ENCODE measurements around the gene LRRK1. TPM values are rescaled to one million over a fixed set of nuclear protein-coding genes. Genes with fewer than 3 reads are reported as not detected.

Gene LRRK1
- total RNA-seq, 1 experiment from 2014 or later, result 7.0 TPM

DNA sequence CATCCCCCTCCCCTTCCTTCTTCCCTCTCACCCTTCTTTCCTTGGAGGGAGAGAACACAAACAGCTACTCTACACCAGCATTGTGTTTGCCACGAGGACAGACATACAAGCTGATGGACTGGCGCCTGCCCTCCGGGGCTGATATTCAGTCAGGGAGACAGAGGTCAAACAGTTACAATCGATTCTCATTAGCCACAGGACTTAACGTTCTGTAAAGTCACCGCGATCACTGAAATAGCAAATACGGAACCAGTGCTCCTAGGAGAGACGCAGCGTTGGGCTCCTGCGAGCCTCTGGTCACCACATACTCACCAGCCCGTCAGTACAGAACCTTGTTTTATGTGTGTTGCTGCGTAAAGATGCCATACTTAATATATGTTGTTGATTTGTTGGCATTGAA lies 108.8 kb downstream of the LRRK1 start:
- no peak overlapping the region for H3K4me3 ChIP-seq (ENCODE audit: low read length)
- H3K4me1 ChIP-seq (ENCODE audit: insufficient read depth, low read length), result no peaks in the 10 kb centered on the region
- no peak overlapping the region for H3K9ac ChIP-seq (ENCODE audit: low read length)
- TF ChIP-seq EZH2phosphoT487 (IDR thresholded peaks at IDR 0.05; ENCODE audit: borderline replicate concordance, low read length), result no peak
- TF ChIP-seq, protein P1, sequence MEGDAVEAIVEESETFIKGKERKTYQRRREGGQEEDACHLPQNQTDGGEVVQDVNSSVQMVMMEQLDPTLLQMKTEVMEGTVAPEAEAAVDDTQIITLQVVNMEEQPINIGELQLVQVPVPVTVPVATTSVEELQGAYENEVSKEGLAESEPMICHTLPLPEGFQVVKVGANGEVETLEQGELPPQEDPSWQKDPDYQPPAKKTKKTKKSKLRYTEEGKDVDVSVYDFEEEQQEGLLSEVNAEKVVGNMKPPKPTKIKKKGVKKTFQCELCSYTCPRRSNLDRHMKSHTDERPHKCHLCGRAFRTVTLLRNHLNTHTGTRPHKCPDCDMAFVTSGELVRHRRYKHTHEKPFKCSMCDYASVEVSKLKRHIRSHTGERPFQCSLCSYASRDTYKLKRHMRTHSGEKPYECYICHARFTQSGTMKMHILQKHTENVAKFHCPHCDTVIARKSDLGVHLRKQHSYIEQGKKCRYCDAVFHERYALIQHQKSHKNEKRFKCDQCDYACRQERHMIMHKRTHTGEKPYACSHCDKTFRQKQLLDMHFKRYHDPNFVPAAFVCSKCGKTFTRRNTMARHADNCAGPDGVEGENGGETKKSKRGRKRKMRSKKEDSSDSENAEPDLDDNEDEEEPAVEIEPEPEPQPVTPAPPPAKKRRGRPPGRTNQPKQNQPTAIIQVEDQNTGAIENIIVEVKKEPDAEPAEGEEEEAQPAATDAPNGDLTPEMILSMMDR (conservative IDR thresholded peaks at IDR 0.05; ENCODE audit: low read depth, low read length), result no peak
- no peak for TF ChIP-seq EZH2 (IDR thresholded peaks at IDR 0.05; ENCODE audit: low read length, unreplicated experiment)
- intact Hi-C loops (cut with micrococcal nuclease), result no loop called here
- H3K4me2 ChIP-seq (ENCODE audit: low read length), result no peak overlapping the region
- ChIA-PET CTCF (no interaction called here), POLR2A (ENCODE audit: unreplicated experiment) (no interaction called here)
- no peak for DNase-seq
- ATAC-seq, result no peak
- H3K36me3 ChIP-seq (ENCODE audit: low read depth, low read length), result no peaks in the 10 kb centered on the region
- no TSS peak for BruUV-seq (replicated peaks)
- no peaks in the 10 kb centered on the region for H3K79me2 ChIP-seq (ENCODE audit: low read length)
- H3K9me3 ChIP-seq (ENCODE audit: low read length), result no peaks in the 10 kb centered on the region
- H3K9me2 ChIP-seq (replicated peaks; ENCODE audit: low read length), result no peaks in the 10 kb centered on the region
- no peaks in the 10 kb centered on the region for H4K20me1 ChIP-seq (ENCODE audit: low read length)
- no peaks in the 10 kb centered on the region for H3K27me3 ChIP-seq (ENCODE audit: low read length)
- no peak overlapping the region for H3K27ac ChIP-seq (ENCODE audit: low read length)
- no peak overlapping the region for H2AFZ ChIP-seq (ENCODE audit: low read length)
- no peaks in the 10 kb centered on the region for H3F3A ChIP-seq (ENCODE audit: low read length, unreplicated experiment)

DNA sequence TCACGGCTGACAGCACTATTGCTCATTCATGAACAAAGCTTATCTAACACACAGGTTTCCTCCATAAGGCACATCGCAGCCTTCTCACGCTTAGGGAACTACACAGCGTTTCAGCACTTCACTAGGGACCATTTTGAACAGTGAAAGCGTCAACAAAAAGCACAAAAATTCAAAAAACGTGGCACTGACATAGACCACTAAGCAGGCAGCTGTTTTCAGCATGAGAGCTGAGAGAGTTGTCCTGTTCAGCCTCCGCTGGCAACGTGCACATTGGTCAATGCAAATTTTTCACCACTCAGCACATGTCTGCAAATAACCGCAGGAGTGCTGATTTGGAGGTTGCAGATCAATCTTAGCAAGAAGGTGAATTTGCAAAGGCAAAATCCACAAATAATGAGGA lies 109.2 kb downstream of the LRRK1 start:
- TF ChIP-seq, protein P1 (conservative IDR thresholded peaks at IDR 0.05; ENCODE audit: low read depth, low read length), result no peak
- TF ChIP-seq EZH2 (IDR thresholded peaks at IDR 0.05; ENCODE audit: low read length, unreplicated experiment) (no peak), EZH2phosphoT487 (IDR thresholded peaks at IDR 0.05; ENCODE audit: borderline replicate concordance, low read length) (no peak)
- Histone ChIP-seq H3K4me3 (ENCODE audit: low read length) (no peak overlapping the region), H2AFZ (ENCODE audit: low read length) (no peak overlapping the region), H3K27me3 (ENCODE audit: low read length) (no peaks in the 10 kb centered on the region), H3K4me2 (ENCODE audit: low read length) (no peak overlapping the region), H3K9me3 (ENCODE audit: low read length) (no peaks in the 10 kb centered on the region), H4K20me1 (ENCODE audit: low read length) (no peaks in the 10 kb centered on the region), H3K36me3 (ENCODE audit: low read depth, low read length) (no peaks in the 10 kb centered on the region), H3K79me2 (ENCODE audit: low read length) (no peaks in the 10 kb centered on the region), H3K4me1 (ENCODE audit: insufficient read depth, low read length) (no peaks in the 10 kb centered on the region), H3K27ac (ENCODE audit: low read length) (no peak overlapping the region), H3F3A (ENCODE audit: low read length, unreplicated experiment) (no peaks in the 10 kb centered on the region), H3K9ac (ENCODE audit: low read length) (no peak overlapping the region), H3K9me2 (replicated peaks; ENCODE audit: low read length) (no peaks in the 10 kb centered on the region)
- DNase-seq, result no peak
- ATAC-seq, result no peak
- intact Hi-C loops (cut with micrococcal nuclease), result no loop called here
- ChIA-PET CTCF (no interaction called here), POLR2A (ENCODE audit: unreplicated experiment) (no interaction called here)
- no TSS peak for BruUV-seq (replicated peaks)

DNA sequence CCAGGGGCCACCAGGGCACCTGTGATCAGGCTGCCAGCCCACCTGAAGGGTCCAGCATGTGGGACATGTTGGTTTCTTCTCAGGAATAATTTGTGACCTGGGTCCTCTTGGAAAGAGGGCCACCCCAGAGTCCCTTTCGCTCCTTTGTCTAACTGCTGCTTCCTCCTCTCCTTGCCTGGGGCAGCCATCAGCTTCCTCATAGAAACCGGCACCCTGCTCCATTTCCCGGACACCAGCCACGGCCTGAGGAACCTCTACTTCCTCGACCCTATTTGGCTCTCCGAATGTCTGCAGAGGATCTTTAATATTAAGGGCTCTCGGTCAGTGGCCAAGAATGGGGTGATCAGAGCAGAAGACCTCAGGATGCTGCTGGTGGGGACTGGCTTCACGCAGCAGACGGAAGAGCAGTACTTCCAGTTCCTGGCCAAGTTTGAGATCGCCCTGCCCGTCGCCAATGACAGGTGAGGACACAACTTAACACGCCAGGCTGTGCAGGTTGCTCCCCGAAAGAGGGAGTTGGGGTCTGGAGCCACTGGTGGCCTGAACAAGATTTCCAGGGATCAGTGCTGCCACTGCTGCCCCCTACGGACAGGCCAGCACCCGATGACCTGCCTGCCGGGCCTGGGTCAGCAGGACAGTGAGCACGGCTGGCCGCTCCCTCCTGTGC lies 109.7 kb downstream of the LRRK1 start:
- H2AFZ ChIP-seq (ENCODE audit: low read length), result no peak overlapping the region
- H3K4me3 ChIP-seq (ENCODE audit: low read length), result no peak overlapping the region
- no peaks in the 10 kb centered on the region for H4K20me1 ChIP-seq (ENCODE audit: low read length)
- CTCF ChIA-PET, result no interaction called here
- H3K9ac ChIP-seq (ENCODE audit: low read length), result no peak overlapping the region
- ATAC-seq (no peak), DNase-seq (no peak)
- H3K4me1 ChIP-seq (ENCODE audit: insufficient read depth, low read length), result no peaks in the 10 kb centered on the region
- no peaks in the 10 kb centered on the region for H3K36me3 ChIP-seq (ENCODE audit: low read depth, low read length)
- H3K9me3 ChIP-seq (ENCODE audit: low read length), result no peaks in the 10 kb centered on the region
- H3K27ac ChIP-seq (ENCODE audit: low read length), result no peak overlapping the region
- H3K4me2 ChIP-seq (ENCODE audit: low read length), result no peak overlapping the region
- BruUV-seq (replicated peaks), result no TSS peak
- no peaks in the 10 kb centered on the region for H3K79me2 ChIP-seq (ENCODE audit: low read length)
- H3K27me3 ChIP-seq (ENCODE audit: low read length), result no peaks in the 10 kb centered on the region
- H3F3A ChIP-seq (ENCODE audit: low read length, unreplicated experiment), result no peaks in the 10 kb centered on the region
- TF ChIP-seq, protein P1 (conservative IDR thresholded peaks at IDR 0.05; ENCODE audit: low read depth, low read length), result no peak
- no peak for TF ChIP-seq EZH2 (IDR thresholded peaks at IDR 0.05; ENCODE audit: low read length, unreplicated experiment)
- TF ChIP-seq EZH2phosphoT487 (IDR thresholded peaks at IDR 0.05; ENCODE audit: borderline replicate concordance, low read length), result no peak
- H3K9me2 ChIP-seq (replicated peaks; ENCODE audit: low read length), result no peaks in the 10 kb centered on the region
- POLR2A ChIA-PET (ENCODE audit: unreplicated experiment), result no interaction called here
- intact Hi-C loops (cut with micrococcal nuclease), result no loop called here
